Glomerular endothelial cell (primary cell): Measurements from ENCODE around the gene TAOK3. TPM values are rescaled to one million over a fixed set of nuclear protein-coding genes. Genes with fewer than 3 reads are reported as not detected.
"Not testable (repeated sequence)": the region's sequence is repeated elsewhere in the genome, so short reads cannot be mapped to it uniquely, and the experiment has no call there.

ENCODE experiments used
- DNase-seq: peaks from one replicate; pipeline ENCODE4 v3.0.0-alpha.2; 2011; ENCODE audit warnings: low read depth, low spot score; ENCODE audit errors: extremely low read depth
- total RNA-seq: library from RNA; depleted of rRNA; stranded (reverse); fragments of >200 nt; gene quantifications from 2 replicates; pipeline ENCODE4 v1.2.3, GENCODE V29; 2015

The TAOK3 gene
- total RNA-seq, 1 donor from 2014 or later, result 26.1 TPM

- no peak for DNase-seq
Observed at GRCh38 chr12:118374126-118374725, 1.5 kb upstream of the TAOK3 start.

GRCh38 chr12:118373616-118374015 is 909 bp upstream of the TAOK3 start:
- no peak for DNase-seq

GRCh38 chr12:118371321-118372282 is 1.1 kb downstream of the TAOK3 start:
- no peak for DNase-seq

- no peak for DNase-seq
Observed at GRCh38 chr12:118370601-118371000, 2.1 kb downstream of the TAOK3 start.

GRCh38 chr12:118368821-118369220 is 3.9 kb downstream of the TAOK3 start:
- DNase-seq, result no peak

GRCh38 chr12:118361889-118362288 is 10.8 kb downstream of the TAOK3 start:
- no peak for DNase-seq

- DNase-seq, result no peak
Observed at GRCh38 chr12:118361092-118361404, 11.7 kb downstream of the TAOK3 start.

GRCh38 chr12:118359541-118359915 is 13.2 kb downstream of the TAOK3 start:
- DNase-seq, result no peak

GRCh38 chr12:118358612-118359540 is 13.8 kb downstream of the TAOK3 start:
- DNase-seq, result no peak

GRCh38 chr12:118358008-118358359 is 14.7 kb downstream of the TAOK3 start:
- no peak for DNase-seq

GRCh38 chr12:118357257-118358007 is 15.3 kb downstream of the TAOK3 start:
- DNase-seq, result peak; percentile 56

GRCh38 chr12:118356809-118357256 is 15.9 kb downstream of the TAOK3 start:
- DNase-seq, result no peak

- DNase-seq, result no peak
Observed at GRCh38 chr12:118355843-118356242, 16.9 kb downstream of the TAOK3 start.

GRCh38 chr12:118354903-118355302 is 17.8 kb downstream of the TAOK3 start:
- DNase-seq, result no peak

- not testable (repeated sequence) for DNase-seq
Observed at GRCh38 chr12:118354503-118354902, 18.2 kb downstream of the TAOK3 start.

GRCh38 chr12:118353721-118354120 is 19.0 kb downstream of the TAOK3 start:
- no peak for DNase-seq

GRCh38 chr12:118350908-118351559 is 21.7 kb downstream of the TAOK3 start:
- DNase-seq, result no peak

GRCh38 chr12:118347916-118348315 is 24.8 kb downstream of the TAOK3 start:
- no peak for DNase-seq

GRCh38 chr12:118346895-118347294 is 25.8 kb downstream of the TAOK3 start:
- DNase-seq, result no peak

GRCh38 chr12:118345355-118345754 is 27.4 kb downstream of the TAOK3 start:
- no peak for DNase-seq
